T-cell (primary cell): ENCODE data around the gene ZNF205. TPM values are rescaled to one million over a fixed set of nuclear protein-coding genes. Genes with fewer than 3 reads are reported as not detected.
A peak's percentile ranks its signal among the peaks of the same experiment; 100 is the strongest.

ENCODE experiments used
- ATAC-seq, 4 experiments: fragments of 200-7000 bp in 3 of 4; fragments of 150-1000 bp in 1 of 4; cut with Tn5 transposase; replicated peaks in 1 of 4; 1 replicate in 3 of 4; 2 replicates in 1 of 4; pipeline ENCODE4 v1.10.0; 2021; ENCODE audit warnings: moderate library complexity in 3 of 4, mild to moderate bottlenecking in 2 of 4, moderate number of reproducible peaks in 1 of 4
- CTCF ChIA-PET, 2 donors: fragments of 300-600 bp; sonication (Branson Sonifier 250); formaldehyde crosslinking; loops; one replicate each; lab custom pipeline; 2022; ENCODE audit warnings: antibody characterized with exemption in 2 of 2; lab: Charles Lee
- POLR2A ChIA-PET, 2 donors: fragments of 300-600 bp; sonication (Branson Sonifier 250); formaldehyde crosslinking; loops; one replicate each; lab custom pipeline; 2022; ENCODE audit warnings: antibody characterized with exemption in 2 of 2; lab: Charles Lee
- DNase-seq, 35 experiments: peaks; one replicate each; pipeline versions ENCODE4 v3.0.0 to v3.0.0-alpha.2; 2013 to 2023
- H3K27ac ChIP-seq: one replicate; pipeline ENCODE4 v1.5.1; 2013; ENCODE audit warnings: low read length
- H3K27me3 ChIP-seq, 2 experiments: replicated peaks in 1 of 2; 1 replicate in 1 of 2; 2 replicates in 1 of 2; pipeline versions ENCODE4 v1.6.1 to v1.7.0; 2013; ENCODE audit warnings: low read length in 1 of 2, mixed read lengths in 1 of 2; ENCODE audit not compliant: control insufficient read depth in 2 of 2, insufficient read depth in 2 of 2; ENCODE audit errors: extremely low read depth in 1 of 2
- H3K36me3 ChIP-seq, 2 donors: 1 replicate in 1 of 2; 2 replicates in 1 of 2; pipeline versions ENCODE4 v1.6.1 to v1.7.0; 2013; ENCODE audit warnings: low read length in 1 of 2; ENCODE audit not compliant: control insufficient read depth in 2 of 2, insufficient read depth in 1 of 2; ENCODE audit errors: extremely low read depth in 1 of 2
- H3K4me1 ChIP-seq, 2 experiments: 1 replicate in 1 of 2; 2 replicates in 1 of 2; pipeline versions ENCODE4 v1.6.1 to v1.7.0; 2013; ENCODE audit warnings: low read length in 2 of 2, mixed read lengths in 1 of 2; ENCODE audit not compliant: insufficient read depth in 2 of 2, control insufficient read depth in 1 of 2; ENCODE audit errors: extremely low read depth in 1 of 2
- H3K4me3 ChIP-seq, 2 donors: 1 replicate in 1 of 2; 2 replicates in 1 of 2; pipeline versions ENCODE4 v1.5.1 to v1.7.0; 2013; ENCODE audit warnings: mild to moderate bottlenecking in 2 of 2, low read length in 1 of 2, moderate library complexity in 1 of 2; ENCODE audit not compliant: control insufficient read depth in 1 of 2; ENCODE audit errors: extremely low read depth in 1 of 2
- H3K9me3 ChIP-seq: 2 replicates; pipeline ENCODE4 v1.7.0; 2013
- H3K27ac Mint-ChIP-seq, 2 donors: one replicate each; pipeline ENCODE4 v1.8.0; 2020 to 2021; ENCODE audit warnings: mild to moderate bottlenecking in 2 of 2, mixed read lengths in 2 of 2
- H3K27me3 Mint-ChIP-seq, 2 donors: one replicate each; pipeline ENCODE4 v1.8.0; 2021 to 2022; ENCODE audit warnings: mixed read lengths in 2 of 2
- H3K36me3 Mint-ChIP-seq: one replicate; pipeline ENCODE4 v1.8.0; 2021; ENCODE audit warnings: mixed read lengths
- H3K4me1 Mint-ChIP-seq, 3 donors: one replicate each; pipeline ENCODE4 v1.8.0; 2020 to 2022; ENCODE audit warnings: mixed read lengths in 3 of 3, mild to moderate bottlenecking in 1 of 3
- H3K4me3 Mint-ChIP-seq, 3 donors: one replicate each; pipeline ENCODE4 v1.8.0; 2020 to 2022; ENCODE audit warnings: mild to moderate bottlenecking in 3 of 3, mixed read lengths in 3 of 3, moderate library complexity in 3 of 3
- H3K9me3 Mint-ChIP-seq, 3 donors: one replicate each; pipeline ENCODE4 v1.8.0; 2020 to 2022; ENCODE audit warnings: mixed read lengths in 3 of 3
- WGBS: methylation state at CpG from one replicate; pipeline ENCODE4 v1.1.5; 2013; ENCODE audit warnings: missing lambda C conversion rate; ENCODE audit not compliant: insufficient coverage; 5-methylcytosine and 5-hydroxymethylcytosine counted together
- total RNA-seq, 35 experiments: library from RNA in 6 of 35; stranded (reverse) in 6 of 35; fragments of 120-200 nt in 1 of 35; gene quantifications; one replicate each; pipeline versions ENCODE4 v1.2.1 to v1.2.4 and lab custom pipeline; 2013 to 2026

Gene ZNF205
- total RNA-seq, 5 donors from 2014 or later (not counting 1 experiment from before 2014, with no cell fraction given) = 0.38 TPM; not detected in 4

GRCh38 chr16:3147046-3147756 lies 34.8 kb downstream of the ZNF205 start:
- no peak for ATAC-seq
- peaks cover 0 to 17% of the 10 kb centered on the region in 2 experiments for H3K27me3 ChIP-seq
- CTCF ChIA-PET = interaction anchor here (0.6 to 2.5 kb wide), 3 partner anchors 11 to 99 kb away, joined by 3 to 10 read pairs (median 9); partner anchors contain the start of gene ZNF213 (in 1 of the 2)
- WGBS = 86% methylated on average over 13 of the region's 16 CpGs
- Mint-ChIP-seq H3K4me1 (peaks cover 13 to 20% (median 19%) of the 10 kb centered on the region in 3 donors), H3K4me3 (no peak overlapping the region), H3K27ac (no peak overlapping the region), H3K36me3 (peaks cover 4% of the 10 kb centered on the region), H3K9me3 (no peaks in the 10 kb centered on the region), H3K27me3 (no peaks in the 10 kb centered on the region)
- POLR2A ChIA-PET = interaction anchor here in 1 of 2 donors (0.7 kb wide), 1 partner anchor 112 kb away, joined by 8 read pairs; no protein-coding TSS in a partner anchor
- peaks cover 4 to 33% of the 10 kb centered on the region in 2 experiments for H3K4me1 ChIP-seq
- no peak overlapping the region for H3K27ac ChIP-seq
- DNase-seq = no peak
- H3K4me3 ChIP-seq = no peak overlapping the region
- H3K9me3 ChIP-seq = no peaks in the 10 kb centered on the region
- peaks cover 6% of the 10 kb centered on the region in 2 donors for H3K36me3 ChIP-seq

DNA sequence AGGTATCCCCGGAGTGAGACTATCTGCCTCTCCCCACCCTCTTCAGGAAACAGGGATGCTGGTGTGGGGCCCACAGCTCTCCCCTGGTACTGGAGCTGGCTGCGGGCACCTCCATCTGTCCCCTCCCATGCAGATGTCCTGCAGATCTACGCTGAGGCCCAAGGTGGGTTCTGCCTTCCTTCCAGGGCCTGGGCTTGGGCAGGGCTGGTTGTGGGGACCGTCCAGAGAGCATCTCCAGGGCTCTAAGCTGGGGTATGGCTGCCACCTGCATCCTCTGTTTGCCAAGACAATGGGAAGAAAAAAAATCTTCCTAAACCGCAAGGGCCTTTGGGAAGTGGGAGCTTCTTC lies 35.3 kb downstream of the ZNF205 start:
- Mint-ChIP-seq H3K27ac (no peak overlapping the region), H3K4me3 (no peak overlapping the region), H3K27me3 (peaks cover 0 to 4% of the 10 kb centered on the region in 2 donors), H3K36me3 (no peaks in the 10 kb centered on the region), H3K9me3 (peaks cover 0 to 4% (median 0%) of the 10 kb centered on the region in 3 donors), H3K4me1 (peaks cover 18 to 25% (median 20%) of the 10 kb centered on the region in 3 donors)
- Histone ChIP-seq H3K36me3 (peaks cover 1% of the 10 kb centered on the region in 2 donors), H3K4me1 (peaks cover 4 to 38% of the 10 kb centered on the region in 2 experiments), H3K4me3 (no peak overlapping the region), H3K27ac (no peak overlapping the region), H3K9me3 (no peaks in the 10 kb centered on the region), H3K27me3 (peaks cover 0 to 20% of the 10 kb centered on the region in 2 experiments)
- CTCF ChIA-PET = interaction anchor here (0.6 to 2.5 kb wide), 2 partner anchors 11 to 13 kb away, joined by 3 to 10 read pairs; partner anchors contain the start of gene ZNF213 (in 1 of the 2)
- DNase-seq = no peak
- ATAC-seq = no peak
- POLR2A ChIA-PET = no interaction called here
- WGBS = 95% methylated on average over 3 of the region's 5 CpGs

GRCh38 chr16:3148256-3149192 lies 36.1 kb downstream of the ZNF205 start:
- peaks cover 4 to 38% of the 10 kb centered on the region in 2 experiments for H3K4me1 ChIP-seq
- DNase-seq (no peak), ATAC-seq (no peak)
- H3K27me3 Mint-ChIP-seq = peaks cover 0 to 5% of the 10 kb centered on the region in 2 donors
- peak overlapping the region; percentile 80 to 93 (median 84) for H3K4me3 Mint-ChIP-seq
- 91% methylated on average over 7 of the region's 13 CpGs for WGBS
- H3K36me3 ChIP-seq = no peaks in the 10 kb centered on the region
- no peaks in the 10 kb centered on the region for H3K36me3 Mint-ChIP-seq
- peak overlapping the region; percentile 55 to 61 for H3K27ac Mint-ChIP-seq
- peaks cover 0 to 20% of the 10 kb centered on the region in 2 experiments for H3K27me3 ChIP-seq
- H3K4me3 ChIP-seq = no peak overlapping the region
- peaks cover 20 to 27% (median 22%) of the 10 kb centered on the region in 3 donors for H3K4me1 Mint-ChIP-seq
- H3K9me3 ChIP-seq = no peaks in the 10 kb centered on the region
- CTCF ChIA-PET = interaction anchor here in 1 of 2 donors (1.0 to 2.5 kb wide), 3 partner anchors 14 to 71 kb away, joined by 3 to 10 read pairs (median 3); partner anchors contain the start of gene ZNF213
- H3K9me3 Mint-ChIP-seq = peaks cover 0 to 5% (median 0%) of the 10 kb centered on the region in 3 donors
- H3K27ac ChIP-seq = no peak overlapping the region
- POLR2A ChIA-PET = no interaction called here

DNA sequence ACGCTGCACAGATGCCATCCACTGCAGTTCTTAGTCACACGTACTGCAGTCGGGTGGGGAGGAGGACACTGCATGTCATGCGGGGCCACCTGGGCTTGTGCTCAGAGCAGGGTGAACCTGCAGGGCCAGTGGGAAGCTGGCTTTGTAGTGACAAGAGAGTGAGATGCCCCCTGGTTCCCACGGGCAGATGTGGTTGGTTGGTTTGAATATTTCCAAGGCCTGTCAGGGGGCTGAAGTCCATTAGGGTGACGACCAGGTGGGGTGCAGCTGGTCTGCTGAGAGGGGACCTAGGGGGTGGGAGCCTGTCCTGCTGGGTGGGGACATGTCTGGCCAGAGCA lies 36.8 kb downstream of the ZNF205 start:
- H3K4me3 Mint-ChIP-seq = peak overlapping the region; percentile 80 to 93 (median 84)
- no peaks in the 10 kb centered on the region for H3K9me3 ChIP-seq
- POLR2A ChIA-PET = no interaction called here

DNA sequence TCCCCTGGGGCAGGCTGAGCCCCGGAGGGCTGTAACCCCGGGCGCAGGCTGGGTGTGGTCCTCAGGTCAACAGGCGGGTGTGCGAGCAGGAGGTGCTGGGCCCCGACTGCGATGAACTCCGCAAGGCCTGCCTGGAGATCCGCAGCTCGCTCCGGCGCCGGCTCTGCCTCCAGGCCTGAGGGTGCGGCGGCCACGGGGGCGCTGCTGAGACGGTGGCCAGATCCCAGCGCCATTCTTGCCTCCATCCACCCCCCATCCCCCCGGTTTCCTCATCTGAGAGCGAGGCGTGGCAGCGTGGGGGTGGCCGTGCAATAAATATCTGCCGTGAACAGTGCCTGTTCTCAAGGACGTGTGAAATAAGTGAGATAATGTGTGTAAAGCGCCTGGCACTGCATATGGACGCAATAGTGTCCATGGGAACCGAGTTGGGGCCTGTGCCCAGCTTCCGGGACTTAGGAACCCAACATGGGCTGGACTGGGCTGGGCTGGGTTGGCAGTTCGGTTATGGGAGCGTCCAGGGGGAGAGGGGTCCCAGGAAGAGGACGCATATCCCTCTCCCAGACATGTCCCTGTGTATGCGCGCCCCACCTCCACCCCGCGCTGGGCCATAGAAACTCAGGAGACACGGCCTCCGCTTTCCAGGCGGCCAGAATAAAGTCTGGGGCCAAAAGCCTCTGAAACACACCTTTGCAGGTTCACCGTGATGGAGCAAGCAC lies 37.4 kb downstream of the ZNF205 start:
- Histone ChIP-seq H3K36me3 (no peaks in the 10 kb centered on the region), H3K27me3 (peaks cover 0 to 20% of the 10 kb centered on the region in 2 experiments), H3K9me3 (no peaks in the 10 kb centered on the region), H3K27ac (peak overlapping the region; percentile 62), H3K4me3 (peak overlapping the region; percentile 68 to 84), H3K4me1 (peaks cover 4 to 38% of the 10 kb centered on the region in 2 experiments)
- CTCF ChIA-PET = interaction anchor here (0.5 to 2.5 kb wide), 16 partner anchors 9 to 293 kb away, joined by 3 to 14 read pairs (median 4); partner anchors contain the start of genes ZNF213 (in 2 of the 2), NAA60 (in 1 of the 2) and ZNF597 (in 1 of the 2)
- Mint-ChIP-seq H3K36me3 (no peaks in the 10 kb centered on the region), H3K4me3 (peak overlapping the region; percentile 80 to 93 (median 84)), H3K27ac (peak overlapping the region; percentile 74 to 78), H3K27me3 (peaks cover 0 to 5% of the 10 kb centered on the region in 2 donors), H3K4me1 (peaks cover 20 to 27% (median 22%) of the 10 kb centered on the region in 3 donors), H3K9me3 (peaks cover 0 to 9% (median 2%) of the 10 kb centered on the region in 3 donors)
- POLR2A ChIA-PET = interaction anchor here in 1 of 2 donors (1.1 kb wide), 1 partner anchor 15 kb away, joined by 5 read pairs; the partner anchor contains the start of gene ZNF213
- peak in 19 of 35 experiments; percentile 24 to 71 (median 40) for DNase-seq
- 19% methylated on average over 29 of the region's 41 CpGs for WGBS
- ATAC-seq = peak; percentile 8 to 13 (median 10)

More for the DNA sequence above, 36.8 kb downstream of the ZNF205 start:
- 100% methylated on average over 4 of the region's 6 CpGs for WGBS
- Histone ChIP-seq H3K27me3 (peaks cover 0 to 20% of the 10 kb centered on the region in 2 experiments), H3K27ac (no peak overlapping the region), H3K36me3 (no peaks in the 10 kb centered on the region), H3K4me1 (peaks cover 4 to 38% of the 10 kb centered on the region in 2 experiments), H3K4me3 (no peak overlapping the region)
- Mint-ChIP-seq H3K4me1 (peaks cover 20 to 27% (median 22%) of the 10 kb centered on the region in 3 donors), H3K27ac (peak overlapping the region; percentile 55 to 61), H3K9me3 (peaks cover 0 to 6% (median 0%) of the 10 kb centered on the region in 3 donors), H3K27me3 (peaks cover 0 to 5% of the 10 kb centered on the region in 2 donors), H3K36me3 (no peaks in the 10 kb centered on the region)
- ATAC-seq (no peak), DNase-seq (no peak)
- CTCF ChIA-PET = interaction anchor here (0.5 to 2.5 kb wide), 5 partner anchors 14 to 71 kb away, joined by 3 to 10 read pairs (median 3); partner anchors contain the start of gene ZNF213 (in 2 of the 2)
